GM18502 (cell line): ENCODE results near the gene ENO1.

Experiments
- ATAC-seq: cut with Tn5 transposase; IDR thresholded peaks from one replicate; pipeline ENCODE4 v1.9.1; 2021; ENCODE audit warnings: mild to moderate bottlenecking; ENCODE audit not compliant: unreplicated experiment, poor library complexity

ENO1 gene

GRCh38 chr1:8816264-8816663 lies 62.2 kb downstream of the ENO1 start:
- ATAC-seq = no peak

GRCh38 chr1:8815582-8816151 lies 62.8 kb downstream of the ENO1 start:
- no peak for ATAC-seq

GRCh38 chr1:8814865-8815264 lies 63.6 kb downstream of the ENO1 start:
- ATAC-seq = no peak

- no peak for ATAC-seq
Observed at GRCh38 chr1:8813991-8814390, 64.5 kb downstream of the ENO1 start.

- ATAC-seq = no peak
Observed at GRCh38 chr1:8813016-8813763, 65.3 kb downstream of the ENO1 start.

GRCh38 chr1:8812081-8812480 lies 66.4 kb downstream of the ENO1 start:
- ATAC-seq = no peak
